GM21390 (cell line): ENCODE results near the gene MOB3A.
A peak's percentile ranks its signal among the peaks of the same experiment; 100 is the strongest.
"Not testable (repeated sequence)": the region's sequence is repeated elsewhere in the genome, so short reads cannot be mapped to it uniquely, and the experiment has no call there.

ENCODE experiments used
- ATAC-seq: cut with Tn5 transposase; IDR thresholded peaks from one replicate; pipeline ENCODE4 v1.9.1; 2021; ENCODE audit not compliant: unreplicated experiment

The MOB3A gene

DNA sequence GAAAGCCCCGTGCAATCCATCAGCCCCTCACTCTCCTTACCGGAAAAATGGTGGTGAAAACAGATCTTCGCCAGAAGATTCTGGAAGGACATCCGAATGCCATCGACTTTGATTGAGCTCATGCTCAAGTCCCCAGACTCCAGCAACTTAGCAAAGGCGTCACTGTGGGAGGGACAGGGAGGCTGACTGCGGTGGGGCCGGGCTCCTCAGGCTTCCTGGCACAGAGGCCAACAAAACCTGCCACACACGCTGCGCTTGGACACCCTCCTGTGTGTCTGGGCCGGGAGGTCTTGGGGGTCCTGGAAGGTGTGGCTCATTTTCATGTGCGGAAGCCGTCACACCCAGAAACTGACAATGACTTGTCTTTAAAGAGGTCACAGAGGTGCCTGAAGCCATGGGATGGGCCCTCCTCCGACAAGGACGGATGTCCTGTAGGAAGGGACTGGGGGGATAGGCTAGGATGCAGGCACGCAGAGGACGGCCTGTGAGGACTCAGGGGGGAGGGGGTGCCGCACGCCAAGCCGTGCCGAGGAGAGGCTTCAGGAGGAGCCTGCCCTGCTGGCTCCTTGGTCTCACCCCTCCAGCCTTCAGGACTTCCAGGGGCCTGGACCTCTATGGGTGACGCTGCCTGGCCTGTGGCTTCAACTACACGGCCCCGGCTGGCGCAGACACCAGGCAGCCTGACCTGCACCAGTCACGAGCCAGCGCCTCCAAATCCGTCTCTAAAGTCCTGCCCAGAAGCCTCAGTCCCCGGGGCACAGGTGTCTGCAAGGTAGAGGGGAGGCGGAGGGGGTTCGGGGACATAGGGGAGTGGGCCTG is 13.1 kb upstream of the MOB3A start:
- no peak for ATAC-seq

DNA sequence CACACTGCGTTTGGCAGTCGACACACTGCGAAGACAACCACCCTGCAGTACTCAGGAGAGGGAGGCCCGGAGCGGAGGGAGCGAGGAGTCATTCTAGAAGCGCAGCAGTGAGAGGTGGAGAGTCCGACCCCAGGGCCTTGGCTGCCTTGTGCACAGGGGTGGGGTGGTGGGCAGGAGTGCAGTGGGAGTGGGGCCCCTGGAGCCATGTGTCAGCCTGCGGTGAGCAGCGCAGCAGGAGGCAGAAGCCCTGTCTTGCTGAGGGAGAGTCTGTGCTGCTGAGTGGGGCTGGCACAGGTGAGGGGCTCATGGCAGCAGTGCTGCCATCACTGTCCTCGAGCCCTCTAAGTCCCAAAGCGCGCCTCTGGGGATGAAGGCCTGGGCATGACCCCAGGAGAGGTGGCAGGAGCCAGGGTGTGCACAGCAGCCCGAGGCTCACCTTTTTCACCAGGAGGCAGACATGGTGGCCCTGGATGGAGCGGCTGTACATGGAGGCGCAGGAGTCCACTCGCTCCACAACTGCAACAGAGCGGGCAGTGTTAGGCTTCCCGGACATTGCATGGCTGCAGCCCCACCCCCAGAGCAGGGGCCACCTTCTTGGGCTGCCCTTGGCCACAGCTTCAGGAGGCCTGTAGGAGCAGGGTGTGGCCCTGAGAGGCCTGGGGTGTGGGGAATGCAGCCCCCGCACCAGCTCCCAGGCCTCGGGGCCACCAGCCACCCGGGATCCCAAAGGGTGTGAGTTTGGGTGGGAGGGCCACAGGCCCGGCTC is 12.3 kb upstream of the MOB3A start:
- no peak for ATAC-seq

DNA sequence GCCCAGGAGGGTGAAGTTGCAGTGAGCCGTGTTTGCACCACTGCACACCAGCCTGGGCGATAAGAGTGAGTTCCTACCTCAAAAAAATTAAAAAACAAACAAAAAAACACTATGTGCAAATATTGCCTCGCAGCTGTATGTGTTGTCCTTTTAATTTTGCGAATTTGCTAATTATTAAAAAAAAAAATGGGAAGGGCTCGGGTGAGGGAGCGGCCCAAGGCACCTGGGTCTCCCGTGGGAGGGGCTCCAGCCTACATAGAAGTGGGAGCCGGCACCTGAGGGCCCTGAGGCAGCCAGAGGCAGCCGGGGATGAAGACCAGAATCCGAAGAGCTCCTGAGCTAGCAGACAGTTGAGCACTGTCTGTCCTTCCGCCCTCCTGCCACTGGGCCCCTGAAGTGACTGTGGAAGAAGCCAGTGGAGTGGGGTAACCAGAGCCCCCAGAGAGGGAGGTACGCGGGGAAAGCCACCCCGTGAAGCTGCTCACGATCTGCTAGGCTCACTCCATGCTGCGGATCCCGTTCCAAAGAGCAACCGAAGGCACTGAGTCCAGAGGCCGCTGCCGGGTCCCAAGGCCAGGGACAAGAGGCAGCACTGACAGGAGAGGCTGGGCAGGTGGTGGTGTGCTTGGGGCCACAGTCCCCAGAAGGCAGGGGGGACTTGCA is 7.0 kb upstream of the MOB3A start:
- ATAC-seq = no peak

DNA sequence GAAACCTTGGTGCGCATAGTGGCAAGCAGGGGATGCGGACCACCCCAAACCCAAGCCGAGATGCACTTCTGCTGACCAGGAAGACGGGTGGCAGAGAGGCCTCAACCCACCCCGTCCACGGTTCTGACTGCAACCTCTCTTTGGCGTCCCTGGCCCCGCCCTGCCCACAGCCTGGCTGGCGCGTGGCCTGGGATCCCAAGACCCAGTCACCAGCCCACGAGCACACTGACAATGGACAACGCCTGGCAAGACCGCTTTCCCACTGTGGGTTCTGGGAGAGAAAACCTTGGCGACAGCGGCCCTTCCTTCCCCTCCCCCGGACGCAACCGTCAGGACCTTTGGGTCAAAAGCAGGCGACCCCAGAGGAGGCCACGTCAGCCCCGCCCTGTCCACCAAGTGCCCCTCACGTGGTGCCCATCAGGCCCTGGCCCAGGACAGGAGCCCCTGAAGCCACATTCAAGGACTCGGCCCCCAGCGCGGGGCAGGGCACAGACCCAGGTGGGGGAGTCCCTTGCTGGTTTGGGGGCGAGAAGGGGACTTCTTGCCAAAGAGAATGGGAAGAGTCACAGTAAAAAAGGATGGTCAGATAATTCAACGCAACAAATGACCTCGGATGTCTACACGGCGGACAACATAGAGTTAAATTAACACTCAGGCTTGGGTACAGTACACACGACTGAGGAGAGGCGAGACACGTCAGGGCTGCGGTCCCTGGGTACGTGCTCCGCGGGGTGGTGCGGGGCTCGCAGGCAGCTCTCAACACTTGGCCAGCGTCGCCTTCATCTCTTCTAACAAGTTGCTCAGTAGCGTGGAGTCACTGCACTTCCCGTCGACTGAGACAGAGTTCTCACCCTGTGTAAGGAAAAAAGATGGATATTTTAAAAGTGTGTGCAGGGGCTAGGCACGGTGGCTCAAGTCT is 5.5 kb upstream of the MOB3A start:
- ATAC-seq = no peak

DNA sequence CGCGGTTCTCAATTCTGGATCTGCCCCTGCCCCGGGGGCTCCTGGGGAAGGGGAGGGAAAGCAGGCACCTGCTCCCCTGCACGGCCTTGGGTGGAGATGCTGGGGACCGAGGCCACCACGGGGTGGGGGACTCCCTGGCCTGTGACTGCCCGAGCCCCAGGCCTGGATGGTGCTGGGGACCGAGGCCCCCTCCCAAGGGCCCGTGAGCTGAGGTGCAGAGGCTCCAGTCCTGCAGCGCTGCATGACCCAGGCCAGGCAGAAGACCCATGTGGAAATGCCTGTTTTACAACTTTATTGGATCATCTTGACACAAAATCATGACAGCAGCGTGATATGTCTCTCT is 4.6 kb upstream of the MOB3A start:
- no peak for ATAC-seq

DNA sequence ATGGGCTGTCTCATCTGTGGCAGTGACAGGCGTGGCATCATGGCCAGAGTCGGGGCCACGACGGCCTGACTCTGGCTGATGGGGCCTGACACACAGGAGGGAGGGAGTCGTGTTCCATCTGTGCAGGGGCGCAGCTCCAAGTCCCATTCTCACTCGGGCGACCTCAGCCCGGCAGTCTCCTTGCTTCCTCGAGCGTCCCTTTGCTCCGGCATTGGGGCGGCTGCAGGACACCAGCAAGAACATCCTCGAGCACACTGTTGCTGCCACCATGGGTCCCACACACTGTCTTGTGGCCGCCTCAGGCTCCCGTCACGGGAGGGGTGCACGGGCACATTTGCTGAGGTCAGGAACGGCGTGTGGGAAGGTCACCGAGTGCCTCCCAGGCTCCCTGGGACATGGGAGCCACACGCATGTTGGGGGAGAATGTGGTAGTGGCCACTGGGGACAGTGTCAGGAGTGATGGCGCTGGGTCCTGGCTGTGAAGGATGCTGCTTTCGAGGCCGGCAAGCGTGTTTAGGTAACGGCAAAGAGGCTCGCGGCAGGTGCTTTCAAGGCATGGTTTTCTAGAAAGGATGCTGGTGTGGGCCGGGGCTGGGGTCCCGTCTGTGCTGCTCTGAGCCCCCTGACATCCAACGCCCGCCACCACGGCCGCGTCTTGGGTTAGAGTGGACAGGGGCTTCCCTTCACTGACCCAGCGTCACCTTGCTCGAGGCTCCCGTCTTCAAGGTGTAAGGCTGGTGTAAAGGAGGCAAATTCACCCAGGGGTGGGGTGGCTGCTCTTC is 4.0 kb upstream of the MOB3A start:
- ATAC-seq = no peak

DNA sequence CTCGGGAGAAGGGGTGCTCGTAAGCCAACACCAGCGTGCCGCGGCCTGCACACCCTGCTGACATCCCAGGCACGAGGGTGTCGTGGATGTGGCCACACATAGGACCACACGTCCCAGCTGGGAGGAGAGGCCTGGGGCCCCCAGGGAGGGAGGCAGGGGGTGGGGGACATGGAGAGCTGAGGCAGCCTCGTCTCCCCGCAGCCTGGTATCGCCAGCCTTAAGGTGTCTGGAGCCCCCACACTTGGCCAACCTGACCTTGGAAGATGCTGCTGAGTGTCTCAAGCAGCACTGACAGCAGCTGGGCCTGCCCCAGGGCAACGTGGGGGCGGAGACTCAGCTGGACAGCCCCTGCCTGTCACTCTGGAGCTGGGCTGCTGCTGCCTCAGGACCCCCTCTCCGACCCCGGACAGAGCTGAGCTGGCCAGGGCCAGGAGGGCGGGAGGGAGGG is 3.0 kb upstream of the MOB3A start:
- no peak for ATAC-seq

DNA sequence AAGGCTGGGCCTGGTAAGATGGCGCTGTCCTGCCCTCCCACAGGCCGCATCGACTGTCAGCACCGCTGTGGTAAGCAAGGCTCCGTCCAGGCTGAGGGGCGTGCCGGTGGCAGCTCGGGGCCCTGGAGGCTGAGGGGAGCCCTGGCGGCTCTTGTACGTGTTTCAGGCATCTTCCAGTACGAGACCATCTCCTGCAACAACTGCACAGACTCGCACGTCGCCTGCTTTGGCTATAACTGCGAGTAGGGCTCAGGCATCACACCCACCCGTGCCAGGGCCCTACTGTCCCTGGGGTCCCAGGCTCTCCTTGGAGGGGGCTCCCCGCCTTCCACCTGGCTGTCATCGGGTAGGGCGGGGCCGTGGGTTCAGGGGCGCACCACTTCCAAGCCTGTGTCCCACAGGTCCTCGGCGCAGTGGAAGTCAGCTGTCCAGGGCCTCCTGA is 1.8 kb upstream of the MOB3A start:
- ATAC-seq = no peak

DNA sequence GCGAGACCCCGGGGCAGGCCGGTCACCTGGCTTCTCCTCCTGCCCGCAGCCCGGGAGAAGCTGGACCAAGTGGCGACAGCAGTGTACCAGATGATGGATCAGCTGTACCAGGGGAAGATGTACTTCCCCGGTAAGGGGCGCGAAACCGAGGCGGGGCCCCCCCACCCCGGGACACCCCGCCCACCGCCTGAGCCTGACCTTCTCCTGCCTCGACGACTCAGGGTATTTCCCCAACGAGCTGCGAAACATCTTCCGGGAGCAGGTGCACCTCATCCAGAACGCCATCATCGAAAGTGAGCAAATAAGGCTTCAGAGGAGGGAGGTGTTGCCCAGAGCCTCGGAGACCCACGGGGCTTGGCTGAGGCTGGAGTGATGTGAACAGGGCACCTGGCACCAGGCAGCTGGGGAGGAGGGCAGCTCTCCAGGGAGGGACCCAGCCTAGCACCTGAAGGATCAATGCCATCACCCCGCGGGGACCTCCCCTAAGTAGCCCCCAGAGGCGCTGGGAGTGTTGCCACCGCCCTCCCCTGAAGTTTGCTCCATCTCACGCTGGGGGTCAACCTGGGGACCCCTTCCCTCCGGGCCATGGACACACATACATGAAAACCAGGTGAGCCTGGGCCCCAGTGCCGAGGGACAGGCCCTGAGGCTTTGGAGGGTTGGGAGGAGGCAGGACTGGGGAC is 1.2 kb upstream of the MOB3A start:
- no peak for ATAC-seq

DNA sequence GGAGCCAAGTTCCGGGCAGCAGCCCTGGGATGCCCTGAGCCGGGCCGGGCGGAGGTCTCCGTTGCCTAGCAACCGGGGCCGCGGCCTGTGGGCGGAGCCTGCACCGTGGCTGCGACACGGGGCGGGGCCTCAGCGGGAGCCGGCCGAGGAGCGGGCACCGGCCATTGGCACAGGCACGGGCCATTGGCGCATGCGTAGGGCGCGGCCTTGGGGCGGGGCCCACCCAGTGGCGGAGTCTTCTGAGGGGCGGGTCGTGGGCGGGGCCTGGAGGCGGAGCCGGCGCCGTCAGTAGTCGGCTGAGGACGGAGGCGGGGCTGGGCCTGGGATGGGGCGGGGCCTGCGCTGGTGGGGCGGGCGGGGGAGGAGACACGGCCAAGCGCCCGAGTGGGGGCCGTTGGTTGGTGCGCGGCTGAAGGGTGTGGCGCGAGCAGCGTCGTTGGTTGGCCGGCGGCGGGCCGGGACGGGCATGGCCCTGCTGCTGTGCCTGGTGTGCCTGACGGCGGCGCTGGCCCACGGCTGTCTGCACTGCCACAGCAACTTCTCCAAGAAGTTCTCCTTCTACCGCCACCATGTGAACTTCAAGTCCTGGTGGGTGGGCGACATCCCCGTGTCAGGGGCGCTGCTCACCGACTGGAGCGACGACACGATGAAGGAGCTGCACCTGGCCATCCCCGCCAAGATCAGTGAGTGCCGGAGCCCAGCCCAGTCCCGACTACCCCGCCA is 515 bp upstream of the MOB3A start, which contains the start of gene IZUMO4:
Gene IZUMO4, plus strand, starts transcription at position 436 of the 723 bp plus-strand sequence. Its CDS starts 31 bp downstream, at position 467.
- ATAC-seq = peak; percentile 57

DNA sequence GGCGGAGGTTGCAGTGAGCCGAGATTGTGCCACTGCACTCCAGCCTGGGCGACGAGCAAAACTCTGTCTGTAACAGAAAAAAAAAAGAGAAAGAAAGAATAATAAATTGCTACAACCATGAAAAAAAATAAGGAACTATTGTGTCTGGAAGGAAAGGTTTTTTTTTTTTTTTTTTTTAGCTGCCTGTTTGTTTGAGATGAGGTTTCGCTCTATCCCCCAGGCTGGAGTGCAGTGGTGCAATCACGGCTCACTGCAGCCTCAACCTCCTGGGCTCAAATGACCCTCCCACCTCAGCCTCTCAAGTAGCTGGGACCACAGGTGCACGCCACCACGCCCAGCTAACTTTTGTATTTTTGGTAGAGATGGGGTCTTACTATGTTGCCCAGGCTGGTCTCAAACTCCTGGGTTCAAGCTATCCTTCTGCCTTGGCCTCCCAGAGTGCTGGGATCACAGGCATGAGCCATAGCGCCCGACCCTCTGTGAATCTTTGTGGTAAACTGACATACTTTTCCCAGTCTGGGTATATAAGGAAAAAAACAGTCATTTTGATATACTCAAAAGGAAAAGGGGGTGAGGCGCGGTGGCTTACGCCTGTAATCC is 4.1 kb downstream of the MOB3A start:
- ATAC-seq = not testable (repeated sequence)

DNA sequence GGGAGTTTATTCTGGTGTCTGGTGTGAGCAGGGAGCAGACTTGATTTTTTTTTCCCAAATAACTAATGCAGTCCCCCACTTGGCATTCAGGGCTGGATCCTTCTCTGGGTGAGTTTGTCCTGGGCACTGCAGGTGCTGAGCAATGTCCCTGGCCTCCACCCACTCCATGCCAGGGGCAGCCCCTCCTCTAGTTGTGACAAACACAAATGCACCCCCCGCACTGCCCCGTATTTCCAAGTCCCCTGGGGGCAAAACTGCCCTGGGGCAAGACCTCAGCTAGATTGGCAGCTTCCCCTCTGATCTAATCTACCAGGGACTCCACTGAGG is 6.4 kb downstream of the MOB3A start:
- ATAC-seq = no peak

DNA sequence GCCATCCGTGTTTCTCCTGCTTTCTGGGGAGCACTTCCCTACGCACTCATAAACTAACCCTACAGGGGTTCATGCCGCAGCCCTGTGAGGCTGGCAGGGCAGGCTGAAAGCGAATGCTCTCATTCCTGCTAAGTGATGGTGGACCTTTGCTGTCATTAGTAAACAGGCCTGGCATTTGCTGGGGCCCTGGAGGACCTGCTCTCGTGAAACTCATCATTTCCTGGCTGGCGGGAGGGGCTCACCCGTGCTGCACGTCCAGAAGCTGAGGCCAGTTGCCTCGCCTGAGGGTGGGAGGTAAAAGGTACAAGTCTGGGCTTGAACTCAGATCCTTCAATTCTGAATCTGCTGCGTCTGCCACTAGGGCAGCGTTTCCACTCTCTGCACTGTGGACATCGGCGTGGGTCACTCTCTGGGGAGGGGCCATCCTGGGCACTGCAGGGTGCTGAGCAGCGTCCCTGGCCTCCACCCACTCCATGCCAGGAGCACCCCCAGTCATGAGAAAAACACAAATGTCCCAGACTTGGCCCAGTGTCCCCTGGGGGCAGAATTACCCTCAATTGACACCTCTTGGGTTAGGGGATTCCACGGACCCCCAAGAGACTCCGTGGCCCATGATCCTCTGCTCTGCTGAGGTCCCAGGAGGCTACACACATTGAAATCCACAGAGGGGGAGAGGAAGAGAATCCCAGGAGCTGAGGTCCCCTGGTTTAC is 7.0 kb downstream of the MOB3A start:
- ATAC-seq = no peak

DNA sequence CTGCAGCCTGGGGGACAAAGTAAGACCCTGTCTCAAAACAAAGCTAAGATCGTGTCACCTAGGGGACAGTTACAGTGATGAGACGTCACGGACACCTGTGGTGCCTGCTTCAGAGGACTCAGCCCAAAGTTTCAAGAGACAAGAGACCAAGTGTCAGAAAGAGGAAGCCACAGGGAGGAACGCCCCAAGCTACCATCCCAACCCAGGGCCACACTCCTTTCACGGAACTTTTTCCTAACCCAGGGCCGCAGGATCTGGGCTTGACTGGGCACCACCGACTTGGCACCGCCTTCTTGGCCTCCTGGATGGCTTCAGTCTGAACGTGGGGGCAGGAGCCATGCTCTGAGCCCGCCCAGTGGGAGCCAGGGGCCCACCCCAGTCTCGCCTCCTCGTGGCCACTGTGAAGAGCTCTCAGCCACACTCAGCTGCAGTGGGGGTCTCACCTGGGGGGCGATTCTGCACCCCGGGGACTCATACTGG is 8.5 kb downstream of the MOB3A start:
- ATAC-seq = no peak

DNA sequence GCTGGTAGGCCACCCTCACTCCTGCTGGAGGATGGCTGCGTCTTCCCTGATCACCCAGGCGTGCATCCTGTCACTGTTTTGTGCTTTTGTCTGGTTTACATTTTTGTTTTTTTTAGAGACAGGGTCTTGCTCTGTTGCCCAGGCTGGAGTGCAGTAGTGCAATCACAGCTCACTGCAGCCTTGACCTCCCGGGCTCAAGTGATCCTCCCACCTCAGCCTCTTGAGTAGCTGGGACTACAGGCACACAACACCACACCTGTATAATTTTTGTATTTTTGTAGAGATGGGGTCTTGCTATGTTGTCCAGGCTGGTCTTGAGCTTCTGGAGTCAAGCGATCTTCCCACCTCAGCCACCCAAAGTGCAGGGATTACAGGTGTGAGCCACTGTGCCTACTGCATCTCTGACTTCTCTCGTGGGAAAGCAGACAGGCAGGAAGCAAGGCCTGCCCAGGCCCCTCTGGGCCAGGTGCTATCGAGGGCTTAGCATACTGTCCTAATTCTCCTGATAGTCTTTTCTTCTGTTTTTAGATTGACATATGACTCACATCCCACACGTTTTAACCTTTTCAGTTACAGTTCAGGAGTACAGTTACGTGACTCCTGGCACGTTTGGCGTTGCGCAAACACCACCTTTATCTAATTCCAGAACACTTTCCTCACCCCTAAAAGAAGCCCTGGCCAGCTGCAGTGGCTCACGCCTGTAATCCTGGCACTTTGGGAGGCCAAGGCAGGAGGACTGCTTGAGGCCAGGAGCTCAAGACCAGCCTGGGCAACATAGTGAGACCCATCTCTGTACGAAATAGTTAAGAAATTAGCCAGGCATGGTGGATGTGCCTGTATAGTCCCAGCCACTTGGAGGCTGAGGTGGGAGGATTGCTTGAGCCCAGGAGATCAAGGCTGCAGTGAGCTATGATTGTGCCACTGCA is 9.2 kb downstream of the MOB3A start:
- not testable (repeated sequence) for ATAC-seq

DNA sequence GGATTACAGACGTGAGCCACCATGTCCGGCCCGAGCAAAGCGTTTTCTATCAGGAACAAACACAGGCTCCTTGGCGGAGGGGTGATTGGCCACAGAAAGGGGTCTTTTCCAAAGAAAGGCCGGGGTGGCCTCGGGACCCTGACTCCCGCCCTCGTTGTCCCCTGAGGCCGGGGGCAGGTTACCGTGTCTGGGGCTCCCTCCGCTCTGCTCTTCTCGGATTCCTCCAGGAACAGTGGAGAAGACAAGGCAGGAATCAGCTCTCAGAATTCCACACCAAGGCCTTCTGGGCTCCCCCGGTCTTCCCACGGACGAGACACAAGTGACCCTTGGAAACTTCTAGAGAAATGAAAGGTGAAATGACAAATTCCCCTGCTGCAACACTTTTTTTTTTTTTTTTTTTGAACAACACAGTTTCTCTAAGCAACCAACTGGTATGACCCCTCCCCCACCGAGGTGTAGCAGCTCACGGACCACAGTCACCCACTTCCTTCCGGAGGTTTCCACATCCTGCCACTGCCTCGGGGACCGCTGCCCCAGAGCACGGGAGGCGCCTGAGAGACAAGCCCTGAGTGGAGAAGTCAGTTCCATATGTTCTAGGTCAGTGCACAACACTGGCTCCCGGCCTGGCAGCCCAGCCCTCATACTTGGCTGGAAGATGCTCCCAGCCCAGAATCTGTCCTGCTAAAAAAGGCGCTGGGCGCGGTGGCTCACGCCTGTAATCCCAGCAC is 11.0 kb downstream of the MOB3A start:
- no peak for ATAC-seq
